Prostate gland (tissue), 2 donors: ENCODE data around the gene ATP8B3.

ENCODE experiments used
- CTCF ChIP-seq, 4 experiments: fragments of 200-600 bp in 2 of 4; fragments of 450-650 bp in 2 of 4; sonication (generic) in 2 of 4; IDR thresholded peaks; 1 replicate in 3 of 4; 2 replicates in 1 of 4; pipeline ENCODE4 v1.5.1; 2016 to 2019; ENCODE audit warnings: antibody characterized with exemption in 4 of 4, mild to moderate bottlenecking in 2 of 4, moderate library complexity in 2 of 4
- POLR2A ChIP-seq: fragments of 450-650 bp; IDR thresholded peaks from one replicate; pipeline ENCODE4 v1.6.1; 2016; ENCODE audit warnings: antibody characterized with exemption, mild to moderate bottlenecking
- POLR2AphosphoS5 ChIP-seq: sonication (generic); formaldehyde crosslinking; IDR thresholded peaks from one replicate; pipeline ENCODE4 v1.6.1; 2017; ENCODE audit warnings: antibody characterized with exemption

- no peak for TF ChIP-seq POLR2A
- TF ChIP-seq CTCF (IDR thresholded peaks at IDR 0.05), result no peak
- TF ChIP-seq POLR2AphosphoS5, result no peak
Measured at GRCh38 chr19:1811472-1811894, 593 bp downstream of the ATP8B3 start.
